ENCODE measurements around the gene WDR73.

DNA sequence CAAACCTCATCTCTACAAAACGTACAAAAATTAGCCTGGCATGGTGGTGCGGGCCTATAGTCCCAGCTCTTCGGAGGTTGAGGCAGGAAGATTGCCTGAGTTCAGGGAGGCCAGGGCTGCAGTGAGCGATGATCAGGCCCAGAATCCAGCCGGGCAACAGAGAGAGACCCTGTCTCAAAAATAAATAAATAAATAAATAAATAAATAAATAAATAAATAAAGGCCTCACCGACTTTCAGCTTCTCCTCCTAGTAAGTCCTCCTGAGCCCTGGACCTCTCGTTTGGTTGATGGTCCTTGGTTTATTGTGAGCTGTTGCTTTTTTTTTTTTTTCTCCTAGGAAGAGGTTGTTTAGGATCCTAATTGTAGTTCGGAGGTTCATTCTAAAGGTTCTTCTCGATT is 25.1 kb downstream of the WDR73 start:
- TF ChIP-seq MAX (IDR thresholded peaks at IDR 0.05): no peak
- TF ChIP-seq CEBPB (IDR thresholded peaks at IDR 0.05; ENCODE audit: low read depth, low read length): no peak
- no peak for TF ChIP-seq SUZ12 (IDR thresholded peaks at IDR 0.05; ENCODE audit: low read length)
- TF ChIP-seq, protein P1, sequence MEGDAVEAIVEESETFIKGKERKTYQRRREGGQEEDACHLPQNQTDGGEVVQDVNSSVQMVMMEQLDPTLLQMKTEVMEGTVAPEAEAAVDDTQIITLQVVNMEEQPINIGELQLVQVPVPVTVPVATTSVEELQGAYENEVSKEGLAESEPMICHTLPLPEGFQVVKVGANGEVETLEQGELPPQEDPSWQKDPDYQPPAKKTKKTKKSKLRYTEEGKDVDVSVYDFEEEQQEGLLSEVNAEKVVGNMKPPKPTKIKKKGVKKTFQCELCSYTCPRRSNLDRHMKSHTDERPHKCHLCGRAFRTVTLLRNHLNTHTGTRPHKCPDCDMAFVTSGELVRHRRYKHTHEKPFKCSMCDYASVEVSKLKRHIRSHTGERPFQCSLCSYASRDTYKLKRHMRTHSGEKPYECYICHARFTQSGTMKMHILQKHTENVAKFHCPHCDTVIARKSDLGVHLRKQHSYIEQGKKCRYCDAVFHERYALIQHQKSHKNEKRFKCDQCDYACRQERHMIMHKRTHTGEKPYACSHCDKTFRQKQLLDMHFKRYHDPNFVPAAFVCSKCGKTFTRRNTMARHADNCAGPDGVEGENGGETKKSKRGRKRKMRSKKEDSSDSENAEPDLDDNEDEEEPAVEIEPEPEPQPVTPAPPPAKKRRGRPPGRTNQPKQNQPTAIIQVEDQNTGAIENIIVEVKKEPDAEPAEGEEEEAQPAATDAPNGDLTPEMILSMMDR (IDR thresholded peaks at IDR 0.05; ENCODE audit: control extremely low read depth in 1 of 3, insufficient read depth in 1 of 3, low read depth in 1 of 3, low read length in 3 of 3): no peak
- no peak for TF ChIP-seq TBP (IDR thresholded peaks at IDR 0.05; ENCODE audit: low read depth, low read length)
- no peak for TF ChIP-seq POLR2A (IDR thresholded peaks at IDR 0.05; ENCODE audit: control extremely low read depth in 1 of 2, low read depth in 2 of 2, low read length in 2 of 2)
- TF ChIP-seq JUND (IDR thresholded peaks at IDR 0.05; ENCODE audit: low read length): no peak
- TF ChIP-seq CHD2 (IDR thresholded peaks at IDR 0.05; ENCODE audit: low read length): no peak
- TF ChIP-seq TAF1 (IDR thresholded peaks at IDR 0.05; ENCODE audit: low read depth, low read length): no peak
- TF ChIP-seq POLR2AphosphoS5 (IDR thresholded peaks at IDR 0.05; ENCODE audit: low read depth, low read length): no peak
- no peak for TF ChIP-seq TEAD4 (IDR thresholded peaks at IDR 0.05; ENCODE audit: low read depth, low read length)
- no peak for TF ChIP-seq ATF3 (IDR thresholded peaks at IDR 0.05; ENCODE audit: insufficient read depth, low read depth, low read length)
- TF ChIP-seq YY1 (IDR thresholded peaks at IDR 0.05; ENCODE audit: low read depth, low read length): no peak
